CD14-positive monocyte (primary cell): ENCODE measurements around the gene ITSN1. TPM values are rescaled to one million over a fixed set of nuclear protein-coding genes. Genes with fewer than 3 reads are reported as not detected.
"Not testable (repeated sequence)": the region's sequence is repeated elsewhere in the genome, so short reads cannot be mapped to it uniquely, and the experiment has no call there.

Source experiments
- DNase-seq, 3 donors: peaks; one replicate each; pipeline ENCODE4 v3.0.0-alpha.2; 2011 to 2022
- H2AFZ ChIP-seq: 2 replicates; pipeline ENCODE4 v1.6.0; 2012; ENCODE audit warnings: mild to moderate bottlenecking, low read depth, low read length, inconsistent platforms; ENCODE audit not compliant: insufficient read depth, poor library complexity, severe bottlenecking
- H3K27ac ChIP-seq, 2 donors: 1 replicate in 1 of 2; 2 replicates in 1 of 2; pipeline ENCODE4 v1.5.1; 2012 to 2013; ENCODE audit warnings: low read length in 2 of 2, control low read depth in 1 of 2, inconsistent platforms in 1 of 2, low read depth in 1 of 2, mild to moderate bottlenecking in 1 of 2
- H3K27me3 ChIP-seq, 2 donors: one replicate each; pipeline versions ENCODE4 v1.6.0 to v1.6.1; 2011 to 2013; ENCODE audit warnings: low read length in 2 of 2; ENCODE audit not compliant: control insufficient read depth in 2 of 2, insufficient read depth in 2 of 2
- H3K36me3 ChIP-seq, 2 donors: replicated peaks in 1 of 2; 1 replicate in 1 of 2; 2 replicates in 1 of 2; pipeline versions ENCODE4 v1.5.1 to v1.6.1; 2012 to 2013; ENCODE audit warnings: low read length in 2 of 2, control low read depth in 1 of 2, inconsistent platforms in 1 of 2, mild to moderate bottlenecking in 1 of 2; ENCODE audit not compliant: insufficient read depth in 2 of 2, control insufficient read depth in 1 of 2
- H3K4me1 ChIP-seq, 2 donors: 1 replicate in 1 of 2; 2 replicates in 1 of 2; pipeline versions ENCODE4 v1.5.1 to v1.6.1; 2012 to 2013; ENCODE audit warnings: low read length in 2 of 2, control low read depth in 1 of 2, inconsistent platforms in 1 of 2, mild to moderate bottlenecking in 1 of 2, moderate library complexity in 1 of 2; ENCODE audit not compliant: insufficient read depth in 2 of 2, control insufficient read depth in 1 of 2
- H3K4me2 ChIP-seq: replicated peaks from 2 replicates; pipeline ENCODE3; 2012; ENCODE audit warnings: low read length, moderate library complexity, mild to moderate bottlenecking; ENCODE audit not compliant: poor library complexity, severe bottlenecking; ENCODE audit errors: extremely low read depth
- H3K4me3 ChIP-seq, 3 experiments: fragments of 200-600 bp in 1 of 3; sonication (generic) in 1 of 3; replicated peaks in 1 of 3; 1 replicate in 2 of 3; 2 replicates in 1 of 3; pipeline ENCODE4 v1.5.1; 2011 to 2013; ENCODE audit warnings: low read length in 3 of 3, mild to moderate bottlenecking in 3 of 3, control low read depth in 2 of 3, low read depth in 2 of 3, inconsistent platforms in 1 of 3, moderate library complexity in 1 of 3
- H3K79me2 ChIP-seq: 2 replicates; pipeline ENCODE4 v1.6.0; 2012; ENCODE audit warnings: mild to moderate bottlenecking, control low read depth, inconsistent platforms, low read length, moderate library complexity; ENCODE audit not compliant: insufficient read depth
- H3K9ac ChIP-seq: 2 replicates; pipeline ENCODE4 v1.6.0; 2017; ENCODE audit warnings: low read length, mild to moderate bottlenecking; ENCODE audit not compliant: insufficient read depth, poor library complexity, severe bottlenecking
- H3K9me3 ChIP-seq, 2 donors: replicated peaks in 1 of 2; 1 replicate in 1 of 2; 2 replicates in 1 of 2; pipeline versions ENCODE4 v1.5.1 to v1.6.1; 2012 to 2013; ENCODE audit warnings: low read length in 2 of 2, control low read depth in 1 of 2; ENCODE audit not compliant: control insufficient read depth in 1 of 2, insufficient read depth in 1 of 2
- H4K20me1 ChIP-seq: 2 replicates; pipeline ENCODE4 v1.6.0; 2012; ENCODE audit warnings: mild to moderate bottlenecking, low read length, control low read depth, moderate library complexity; ENCODE audit not compliant: insufficient read depth
- H3K27ac Mint-ChIP-seq, 7 donors: one replicate each; pipeline ENCODE4 v1.8.0; 2020; ENCODE audit warnings: mild to moderate bottlenecking in 7 of 7, mixed read lengths in 7 of 7, moderate library complexity in 6 of 7, inconsistent platforms in 2 of 7
- H3K27me3 Mint-ChIP-seq, 3 donors: one replicate each; pipeline ENCODE4 v1.8.0; 2021 to 2022; ENCODE audit warnings: low read depth in 3 of 3, mild to moderate bottlenecking in 3 of 3, mixed read lengths in 3 of 3, moderate library complexity in 3 of 3, inconsistent platforms in 1 of 3
- H3K36me3 Mint-ChIP-seq, 2 donors: one replicate each; pipeline ENCODE4 v1.8.0; 2020; ENCODE audit warnings: mixed read lengths in 2 of 2, inconsistent platforms in 1 of 2, mild to moderate bottlenecking in 1 of 2
- H3K4me1 Mint-ChIP-seq: one replicate; pipeline ENCODE4 v1.8.0; 2020; ENCODE audit warnings: mild to moderate bottlenecking, mixed read lengths
- H3K4me3 Mint-ChIP-seq, 2 donors: one replicate each; pipeline ENCODE4 v1.8.0; 2020; ENCODE audit warnings: mild to moderate bottlenecking in 2 of 2, mixed read lengths in 2 of 2, moderate library complexity in 1 of 2
- H3K9me3 Mint-ChIP-seq, 7 donors: one replicate each; pipeline ENCODE4 v1.8.0; 2020 to 2022; ENCODE audit warnings: mixed read lengths in 7 of 7, mild to moderate bottlenecking in 6 of 7, moderate library complexity in 6 of 7, inconsistent platforms in 2 of 7
- WGBS: methylation state at CpG from one replicate; pipeline ENCODE4 v1.1.5; 2013; ENCODE audit warnings: missing lambda C conversion rate; ENCODE audit not compliant: insufficient coverage; 5-methylcytosine and 5-hydroxymethylcytosine counted together
- intact Hi-C, 2 donors: fragments of 100-400 bp; cut with micrococcal nuclease; formaldehyde crosslinking; loops; one replicate each; pipeline versions ENCODE4 v1.15.0 to v1.15.1; 2023
- polyA plus RNA-seq, 3 donors: library from polyadenylated mRNA; depleted of rRNA in 1 of 3; unstranded in 2 of 3; stranded (reverse) in 1 of 3; fragments of 300-500 nt in 2 of 3; fragments of >200 nt in 1 of 3; fragmentation: Illumina TruSeq in 2 of 3; gene quantifications; 1 replicate in 2 of 3; 2 replicates in 1 of 3; pipeline ENCODE4 v1.2.3, GENCODE V29; 2012 to 2021
- TF ChIP-seq, protein P1 (sequence below): fragments of 200-600 bp; IDR thresholded peaks from one replicate; pipeline ENCODE4 v1.8.0; 2022; ENCODE audit warnings: antibody characterized with exemption, mild to moderate bottlenecking

ITSN1 gene
- polyA plus RNA-seq, 3 donors = 4.7 to 10.3 (median 5.1) TPM

DNA sequence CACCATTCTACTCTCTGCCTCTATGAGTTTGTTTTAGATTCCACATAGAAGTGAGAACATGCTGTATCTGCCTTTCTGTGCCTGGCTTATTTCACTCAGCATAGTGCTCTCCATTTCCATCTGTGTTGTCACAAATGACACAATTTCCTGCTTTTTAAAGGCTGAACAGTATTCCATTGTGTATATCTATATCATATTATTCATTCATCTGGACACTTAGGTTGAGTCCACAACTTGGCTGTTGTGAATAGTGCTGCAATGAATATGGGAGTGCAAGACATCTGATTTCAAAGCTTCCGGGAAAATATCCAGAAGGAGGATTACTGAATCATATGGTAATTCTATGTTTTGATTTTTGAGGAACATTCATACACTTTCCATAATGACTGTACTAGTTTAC is 33.7 kb upstream of the ITSN1 start:
- H3K4me3 Mint-ChIP-seq = no peak overlapping the region
- Histone ChIP-seq H3K27me3 (no peaks in the 10 kb centered on the region), H2AFZ (no peak overlapping the region), H3K4me3 (no peak overlapping the region), H3K4me1 (no peaks in the 10 kb centered on the region), H3K79me2 (no peaks in the 10 kb centered on the region), H4K20me1 (no peaks in the 10 kb centered on the region), H3K36me3 (peaks cover 35 to 75% of the 10 kb centered on the region in 2 donors), H3K27ac (no peak overlapping the region), H3K9me3 (no peaks in the 10 kb centered on the region), H3K4me2 (no peak overlapping the region), H3K9ac (no peak overlapping the region)
- intact Hi-C loops = no loop called here
- H3K27ac Mint-ChIP-seq = peak overlapping the region in 3 of 7 donors; percentile 10 to 41 (median 34)
- H3K27me3 Mint-ChIP-seq = no peaks in the 10 kb centered on the region
- H3K4me1 Mint-ChIP-seq = no peaks in the 10 kb centered on the region
- TF ChIP-seq, protein P1, sequence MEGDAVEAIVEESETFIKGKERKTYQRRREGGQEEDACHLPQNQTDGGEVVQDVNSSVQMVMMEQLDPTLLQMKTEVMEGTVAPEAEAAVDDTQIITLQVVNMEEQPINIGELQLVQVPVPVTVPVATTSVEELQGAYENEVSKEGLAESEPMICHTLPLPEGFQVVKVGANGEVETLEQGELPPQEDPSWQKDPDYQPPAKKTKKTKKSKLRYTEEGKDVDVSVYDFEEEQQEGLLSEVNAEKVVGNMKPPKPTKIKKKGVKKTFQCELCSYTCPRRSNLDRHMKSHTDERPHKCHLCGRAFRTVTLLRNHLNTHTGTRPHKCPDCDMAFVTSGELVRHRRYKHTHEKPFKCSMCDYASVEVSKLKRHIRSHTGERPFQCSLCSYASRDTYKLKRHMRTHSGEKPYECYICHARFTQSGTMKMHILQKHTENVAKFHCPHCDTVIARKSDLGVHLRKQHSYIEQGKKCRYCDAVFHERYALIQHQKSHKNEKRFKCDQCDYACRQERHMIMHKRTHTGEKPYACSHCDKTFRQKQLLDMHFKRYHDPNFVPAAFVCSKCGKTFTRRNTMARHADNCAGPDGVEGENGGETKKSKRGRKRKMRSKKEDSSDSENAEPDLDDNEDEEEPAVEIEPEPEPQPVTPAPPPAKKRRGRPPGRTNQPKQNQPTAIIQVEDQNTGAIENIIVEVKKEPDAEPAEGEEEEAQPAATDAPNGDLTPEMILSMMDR = no peak
- no CpG with 5 or more reads among the region's 1 CpG for WGBS
- DNase-seq = no peak
- no peaks in the 10 kb centered on the region for H3K9me3 Mint-ChIP-seq
- peaks cover 35 to 60% of the 10 kb centered on the region in 2 donors for H3K36me3 Mint-ChIP-seq

DNA sequence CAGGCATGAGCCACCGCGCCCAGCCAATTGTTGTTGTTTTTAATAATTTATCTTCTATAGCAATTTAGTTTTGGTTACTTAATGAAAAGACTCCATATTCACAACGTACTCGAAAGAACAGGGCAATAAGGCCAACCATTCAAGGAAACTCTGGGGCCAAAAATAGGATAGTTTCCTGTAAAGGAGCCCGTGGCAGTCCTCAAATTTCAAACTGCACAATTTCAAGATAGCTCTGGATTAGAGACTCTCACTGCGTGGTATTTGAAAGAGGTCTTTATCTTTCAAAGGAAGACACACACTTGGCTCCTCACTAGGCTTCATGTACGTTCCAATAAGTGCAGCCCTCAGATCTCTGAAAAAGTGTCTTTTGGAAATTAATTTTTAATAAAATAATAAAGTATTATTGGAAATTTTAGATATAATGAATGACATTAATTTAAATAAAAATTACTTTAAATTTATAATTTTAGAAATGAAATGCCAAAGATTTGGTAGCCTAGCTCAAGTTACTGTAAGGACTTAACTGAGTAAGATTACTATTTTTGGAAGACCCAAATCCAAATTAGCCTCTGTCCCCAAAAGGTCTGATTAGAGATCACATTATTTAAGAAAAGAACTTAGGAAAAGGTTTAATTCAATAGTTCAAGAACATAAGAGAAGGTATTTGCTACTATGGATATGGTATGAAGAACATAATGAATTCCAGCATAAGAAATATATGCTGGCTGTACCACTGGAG is 31.1 kb upstream of the ITSN1 start:
- Histone ChIP-seq H3K4me1 (no peaks in the 10 kb centered on the region), H4K20me1 (no peaks in the 10 kb centered on the region), H3K4me3 (no peak overlapping the region), H3K9ac (no peak overlapping the region), H3K4me2 (no peak overlapping the region), H2AFZ (no peak overlapping the region), H3K27ac (no peak overlapping the region), H3K9me3 (no peaks in the 10 kb centered on the region), H3K27me3 (no peaks in the 10 kb centered on the region), H3K36me3 (peaks cover 34 to 82% of the 10 kb centered on the region in 2 donors), H3K79me2 (no peaks in the 10 kb centered on the region)
- peaks cover 38 to 72% of the 10 kb centered on the region in 2 donors for H3K36me3 Mint-ChIP-seq
- H3K4me3 Mint-ChIP-seq = no peak overlapping the region
- H3K9me3 Mint-ChIP-seq = no peaks in the 10 kb centered on the region
- no peak overlapping the region for H3K27ac Mint-ChIP-seq
- DNase-seq = no peak
- TF ChIP-seq, protein P1 = no peak
- intact Hi-C loops = no loop called here
- H3K4me1 Mint-ChIP-seq = no peaks in the 10 kb centered on the region
- no peaks in the 10 kb centered on the region for H3K27me3 Mint-ChIP-seq
- no CpG with 5 or more reads among the region's 7 CpGs for WGBS

DNA sequence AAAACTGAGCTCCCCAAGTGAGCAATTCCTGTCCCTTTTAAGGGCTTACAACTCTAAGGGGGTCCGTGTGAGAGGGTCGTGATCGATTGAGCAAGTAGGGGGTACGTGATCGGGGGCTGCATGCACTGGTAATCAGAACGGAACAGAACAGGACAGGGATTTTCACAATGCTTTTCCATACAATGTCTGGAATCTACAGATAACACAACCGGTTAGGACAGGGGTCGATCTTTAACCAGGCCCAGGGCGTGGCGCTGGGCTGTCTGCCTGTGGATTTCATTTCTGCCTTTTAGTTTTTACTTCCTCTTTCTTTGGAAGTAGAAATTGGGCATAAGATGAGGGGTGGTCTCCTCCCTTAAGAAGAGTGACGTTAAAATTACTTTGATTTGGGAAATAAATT is 24.7 kb upstream of the ITSN1 start:
- H4K20me1 ChIP-seq, H3K9ac ChIP-seq, H2AFZ ChIP-seq, H3K27me3 Mint-ChIP-seq, H3K4me3 ChIP-seq, H3K9me3 ChIP-seq, intact Hi-C loops, H3K79me2 ChIP-seq, H3K4me2 ChIP-seq, H3K9me3 Mint-ChIP-seq, H3K27me3 ChIP-seq, H3K27ac ChIP-seq: not testable (repeated sequence)
- H3K36me3 Mint-ChIP-seq = peaks cover 39 to 66% of the 10 kb centered on the region in 2 donors
- H3K4me1 ChIP-seq = peaks cover 11 to 15% of the 10 kb centered on the region in 2 donors
- peak overlapping the region in 5 of 7 donors; percentile 8 to 80 (median 24) for H3K27ac Mint-ChIP-seq
- peak overlapping the region in 1 of 2 donors; percentile 42 for H3K4me3 Mint-ChIP-seq
- 89% methylated on average over 5 of the region's 11 CpGs for whole genome bisulfite sequencing
- peaks cover 23% of the 10 kb centered on the region for H3K4me1 Mint-ChIP-seq
- H3K36me3 ChIP-seq = peaks cover 32 to 52% of the 10 kb centered on the region in 2 donors
- DNase-seq = peak in 1 of 3 donors; percentile 7
